ENCODE data around the gene ACCSL. TPM values are rescaled to one million over a fixed set of nuclear protein-coding genes. Genes with fewer than 3 reads are reported as not detected.

ACCSL gene
- total RNA-seq, 6 experiments from 2014 or later: not detected

- Mint-ChIP-seq H3K4me3 (no peak overlapping the region), H3K27me3 (ENCODE audit: insufficient read depth) (peaks cover 5% of the 10 kb centered on the region), H3K36me3 (ENCODE audit: low read depth) (no peaks in the 10 kb centered on the region), H3K4me1 (ENCODE audit: low read depth) (peaks cover 56% of the 10 kb centered on the region), H3K9me3 (no peaks in the 10 kb centered on the region), H3K27ac (peak overlapping the region; percentile 75)
- no peak for DNase-seq
- TF ChIP-seq CTCF (IDR thresholded peaks at IDR 0.05): no peak
Measured at GRCh38 chr11:44015624-44016007, 32.2 kb upstream of the ACCSL start.

GRCh38 chr11:44016131-44016530, 31.6 kb upstream of the ACCSL start:
- Mint-ChIP-seq H3K27ac (peak overlapping the region; percentile 75), H3K27me3 (ENCODE audit: insufficient read depth) (peaks cover 5% of the 10 kb centered on the region)
- DNase-seq: peak; percentile 57

GRCh38 chr11:44016546-44017442, 31.0 kb upstream of the ACCSL start:
- H3K4me1 Mint-ChIP-seq (ENCODE audit: low read depth): peaks cover 44% of the 10 kb centered on the region

More at GRCh38 chr11:44016131-44016530, 31.6 kb upstream of the ACCSL start:
- Mint-ChIP-seq H3K36me3 (ENCODE audit: low read depth) (no peaks in the 10 kb centered on the region), H3K9me3 (no peaks in the 10 kb centered on the region), H3K4me1 (ENCODE audit: low read depth) (peaks cover 50% of the 10 kb centered on the region), H3K4me3 (peak overlapping the region; percentile 47)
- TF ChIP-seq CTCF (IDR thresholded peaks at IDR 0.05): no peak

GRCh38 chr11:44017443-44018126, 30.2 kb upstream of the ACCSL start:
- no peak overlapping the region for H3K4me3 Mint-ChIP-seq
- DNase-seq: no peak
- peaks cover 12% of the 10 kb centered on the region for H3K9me3 Mint-ChIP-seq
- peaks cover 5% of the 10 kb centered on the region; the same call in 1 of the 2 replicates for H3K27me3 Mint-ChIP-seq (ENCODE audit: insufficient read depth)
- TF ChIP-seq CTCF (IDR thresholded peaks at IDR 0.05): no peak
- H3K4me1 Mint-ChIP-seq (ENCODE audit: low read depth): peaks cover 39% of the 10 kb centered on the region
- no peak overlapping the region for H3K27ac Mint-ChIP-seq
- H3K36me3 Mint-ChIP-seq (ENCODE audit: low read depth): no peaks in the 10 kb centered on the region

More at GRCh38 chr11:44016546-44017442, 31.0 kb upstream of the ACCSL start:
- no peak overlapping the region for H3K4me3 Mint-ChIP-seq
- DNase-seq: no peak
- peaks cover 4% of the 10 kb centered on the region for H3K9me3 Mint-ChIP-seq
- H3K27ac Mint-ChIP-seq: peak overlapping the region; percentile 10; the same call in 1 of the 2 replicates
- H3K27me3 Mint-ChIP-seq (ENCODE audit: insufficient read depth): peaks cover 5% of the 10 kb centered on the region; the same call in 1 of the 2 replicates
- TF ChIP-seq CTCF (IDR thresholded peaks at IDR 0.05): no peak
- H3K36me3 Mint-ChIP-seq (ENCODE audit: low read depth): no peaks in the 10 kb centered on the region

GRCh38 chr11:44018127-44018521, 29.7 kb upstream of the ACCSL start:
- DNase-seq: no peak
- no peak overlapping the region for H3K27ac Mint-ChIP-seq
- peaks cover 5% of the 10 kb centered on the region; the same call in 1 of the 2 replicates for H3K27me3 Mint-ChIP-seq (ENCODE audit: insufficient read depth)
- peaks cover 13% of the 10 kb centered on the region for H3K9me3 Mint-ChIP-seq
- H3K4me1 Mint-ChIP-seq (ENCODE audit: low read depth): peaks cover 39% of the 10 kb centered on the region
- TF ChIP-seq CTCF (IDR thresholded peaks at IDR 0.05): no peak
- H3K36me3 Mint-ChIP-seq (ENCODE audit: low read depth): no peaks in the 10 kb centered on the region
- no peak overlapping the region for H3K4me3 Mint-ChIP-seq

Measured in HFFc6 (cell line).